ENCODE measurements around the gene WSCD2.

GRCh38 chr12:108210001-108210400, 80.9 kb downstream of the WSCD2 start:
- no peak for TF ChIP-seq CTCF (IDR thresholded peaks at IDR 0.05; ENCODE audit: borderline replicate concordance, extremely low read depth, low read length, poor library complexity, severe bottlenecking)
- TF ChIP-seq EZH2 (IDR thresholded peaks at IDR 0.05; ENCODE audit: borderline replicate concordance, low read depth, low read length, severe bottlenecking): no peak
